H4 (cell line): Measurements from ENCODE around the gene VPS26B. TPM values are rescaled to one million over a fixed set of nuclear protein-coding genes. Genes with fewer than 3 reads are reported as not detected.
"Not testable (repeated sequence)": the region's sequence is repeated elsewhere in the genome, so short reads cannot be mapped to it uniquely, and the experiment has no call there.

ENCODE experiments used
- DNase-seq: peaks from one replicate; pipeline ENCODE4 v3.0.0-alpha.2; 2015; ENCODE audit warnings: low spot score
- total RNA-seq: library from RNA; depleted of rRNA; stranded (reverse); fragments of >200 nt; shearing (Covaris generic); gene quantifications from 2 replicates; pipeline ENCODE4 v1.2.3, GENCODE V29; 2014; rRNA removed

The VPS26B gene
- total RNA-seq, 1 experiment from 2014 or later: 25.5 TPM

DNA sequence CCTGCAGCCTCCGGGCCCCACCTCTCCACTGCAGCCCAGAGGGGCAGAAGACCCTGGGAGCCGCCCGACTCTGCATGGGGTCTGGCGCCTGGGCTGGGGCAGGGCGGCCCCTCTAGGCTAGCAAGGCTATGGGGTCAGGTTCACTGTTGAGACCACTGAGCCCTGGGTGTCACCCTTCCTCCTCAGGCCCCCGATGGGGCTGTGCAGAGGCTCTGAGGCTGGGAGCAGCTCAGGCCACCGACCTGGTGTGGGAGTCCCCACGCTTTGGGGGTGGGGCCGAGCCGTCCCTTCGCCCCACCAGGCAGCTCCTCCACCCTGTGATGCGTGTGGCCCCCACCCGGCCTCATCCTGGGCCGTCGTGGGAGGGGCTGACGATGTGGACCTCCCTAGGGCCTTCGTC lies 57.2 kb downstream of the VPS26B start:
- DNase-seq: not testable (repeated sequence)

DNA sequence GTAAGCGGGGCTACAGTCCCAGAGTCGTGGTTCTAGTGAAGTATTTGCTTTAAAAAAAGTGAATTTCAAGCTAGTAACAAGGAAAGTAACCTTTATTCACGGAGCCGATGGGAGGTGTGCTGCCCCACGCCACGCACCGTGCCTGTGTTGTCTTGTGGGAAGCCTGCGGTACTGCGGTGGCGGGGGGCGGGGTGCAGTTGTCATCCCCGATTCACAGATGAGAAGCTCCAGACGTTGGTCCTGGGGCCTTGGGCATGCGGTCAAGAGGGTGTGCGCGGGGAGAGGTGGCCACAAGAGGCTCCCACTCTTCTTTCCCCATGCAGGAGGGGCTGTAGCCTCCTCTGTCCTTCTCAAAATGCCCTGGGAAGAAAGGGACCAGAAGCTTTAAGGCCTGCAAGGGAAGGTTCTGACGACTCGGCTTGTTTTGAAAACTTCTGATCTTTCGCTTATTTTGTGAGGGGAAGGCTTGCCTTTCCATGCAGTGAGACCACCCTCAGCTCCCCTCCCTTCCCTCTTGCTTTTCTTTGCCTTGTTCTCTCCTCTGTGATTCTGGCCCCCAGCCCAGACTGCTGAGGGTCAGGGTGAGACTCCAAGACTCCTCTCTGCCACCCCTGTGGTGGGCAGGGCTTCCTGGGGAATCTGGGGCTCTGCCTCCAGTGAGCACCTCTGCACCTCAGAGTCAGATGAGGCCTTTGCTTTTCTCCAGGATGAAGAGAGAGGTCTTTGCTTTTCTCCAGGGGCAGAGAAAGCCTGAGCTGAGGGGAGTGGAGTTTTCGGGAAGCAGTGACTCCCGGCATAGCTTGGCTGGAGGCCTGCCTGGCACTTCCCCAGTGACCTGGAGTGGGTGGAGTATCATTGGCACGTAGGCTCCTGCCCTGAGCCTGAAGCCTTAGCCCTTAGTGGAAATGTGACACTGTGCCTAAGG lies 57.9 kb downstream of the VPS26B start:
- no peak for DNase-seq

- DNase-seq: no peak
Measured at GRCh38 chr11:134283461-134284230, 59.2 kb downstream of the VPS26B start.

DNA sequence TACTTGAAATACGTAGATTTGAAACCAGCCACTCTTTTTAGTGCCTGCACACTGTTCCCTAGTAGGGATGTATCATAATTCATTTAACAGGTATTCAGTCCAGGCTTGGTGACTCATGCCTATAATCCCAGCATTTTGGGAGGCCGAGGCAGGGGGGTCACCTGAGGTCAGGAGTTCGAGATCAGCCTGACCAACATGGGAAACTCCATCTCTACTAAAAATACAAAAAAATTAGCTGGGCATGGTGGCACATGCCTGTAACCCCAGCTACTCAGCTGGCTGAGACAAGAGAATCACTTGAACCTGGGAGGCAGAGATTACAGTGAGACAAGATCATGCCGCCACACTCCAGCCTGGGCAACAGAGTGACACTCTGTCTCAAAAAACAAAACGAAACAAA lies 59.9 kb downstream of the VPS26B start:
- DNase-seq: not testable (repeated sequence)

DNA sequence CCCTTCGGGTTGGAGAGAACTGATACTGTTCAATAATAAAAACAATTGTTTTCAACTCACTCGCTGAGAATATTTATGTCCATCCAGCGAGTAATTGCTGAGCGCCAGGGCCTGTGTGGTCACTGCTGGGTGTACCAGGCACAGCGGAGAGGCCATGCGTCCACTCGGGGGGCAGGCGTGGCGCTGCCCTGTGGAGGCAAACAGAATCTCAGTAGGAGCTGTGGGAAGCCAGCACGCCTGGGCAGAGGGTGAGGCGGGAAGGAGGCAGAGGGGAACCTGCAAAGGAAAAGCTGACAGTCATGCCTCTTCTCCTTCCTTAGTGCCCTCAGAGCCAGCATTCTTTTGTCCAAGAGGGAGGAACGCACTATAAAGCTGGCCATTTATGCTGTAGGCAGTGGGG lies 63.1 kb downstream of the VPS26B start:
- DNase-seq: no peak

GRCh38 chr11:134288486-134288885 lies 64.0 kb downstream of the VPS26B start:
- DNase-seq: no peak

DNA sequence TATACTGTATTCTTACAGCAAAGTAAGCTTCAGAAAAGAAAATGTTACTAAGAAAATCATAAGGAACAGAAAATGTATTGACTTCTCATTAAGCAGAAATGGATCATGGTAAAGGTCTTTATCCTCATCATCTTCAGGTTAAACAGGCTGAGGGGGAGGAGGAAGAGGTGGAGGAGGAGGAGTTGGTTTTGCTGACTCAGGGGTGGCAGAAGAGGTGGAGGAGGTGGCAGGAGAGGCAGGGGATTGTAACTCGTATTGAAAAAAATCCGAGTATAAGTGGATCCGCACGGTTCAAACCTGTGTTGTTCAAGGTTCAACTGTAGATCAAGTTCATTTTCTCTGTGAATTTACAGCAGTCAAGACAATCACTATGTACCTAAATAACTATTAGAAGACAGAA lies 64.7 kb downstream of the VPS26B start:
- DNase-seq: no peak

GRCh38 chr11:134289789-134290188 lies 65.3 kb downstream of the VPS26B start:
- no peak for DNase-seq

- no peak for DNase-seq
Measured at GRCh38 chr11:134290646-134291045, 66.2 kb downstream of the VPS26B start.

DNA sequence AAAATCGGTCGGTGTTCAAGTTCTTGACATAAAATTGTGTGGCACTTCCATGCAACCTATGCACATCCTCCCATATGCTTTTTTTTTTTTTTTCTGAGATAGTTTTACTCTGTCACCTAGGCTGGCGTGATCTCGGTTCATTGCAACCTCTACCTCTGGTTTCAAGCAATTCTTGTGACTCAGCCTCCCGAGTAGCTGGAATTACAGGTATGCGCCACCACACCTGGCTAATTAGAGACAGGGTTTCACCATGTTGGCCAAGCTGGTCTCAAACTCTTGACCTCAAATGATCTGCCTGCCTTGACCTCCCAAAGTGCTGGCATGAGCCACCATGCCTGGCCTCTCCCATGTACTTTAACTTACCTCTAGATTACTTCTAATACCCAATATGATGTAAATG lies 66.7 kb downstream of the VPS26B start:
- DNase-seq: no peak

- DNase-seq: no peak
Measured at GRCh38 chr11:134292661-134293060, 68.2 kb downstream of the VPS26B start.

- no peak for DNase-seq
Measured at GRCh38 chr11:134293119-134294113, 68.9 kb downstream of the VPS26B start.

DNA sequence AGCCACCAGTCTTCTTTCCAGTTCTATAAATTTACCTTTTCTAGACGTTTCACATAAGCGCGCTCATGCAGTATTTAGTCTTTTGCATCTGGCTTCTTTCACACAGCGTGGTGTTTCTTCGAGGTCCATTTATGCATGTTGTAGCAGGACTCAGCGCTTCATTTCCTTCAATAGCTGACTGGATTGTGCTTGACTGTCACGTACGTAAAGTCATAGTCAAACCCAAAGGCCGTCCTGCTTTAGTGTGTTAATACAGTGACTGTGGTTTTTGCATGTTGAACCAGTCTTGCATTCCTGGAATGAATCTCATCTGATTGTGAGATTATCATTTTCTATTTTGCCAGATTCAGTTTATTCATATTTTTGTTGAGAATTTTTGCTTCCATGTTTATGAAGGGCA lies 70.2 kb downstream of the VPS26B start:
- DNase-seq: no peak

Other genes with a start within 250 kb of the VPS26B start
- gene JAM3, start 155.6 kb upstream of the VPS26B start, total RNA-seq: 49.5 and 66.0 TPM in 2 replicates
- gene NCAPD3, start 704 bp upstream of the VPS26B start, total RNA-seq: 19.7 and 26.5 TPM in 2 replicates
- 96.7 and 107 TPM in 2 replicates for gene THYN1, start 28.7 kb downstream of the VPS26B start, total RNA-seq
- 13.6 and 18.4 TPM in 2 replicates for gene ACAD8, start 28.9 kb downstream of the VPS26B start, total RNA-seq
- gene GLB1L3, start 51.7 kb downstream of the VPS26B start, total RNA-seq: 1.6 and 1.7 TPM in 2 replicates
- gene GLB1L2, start 107.3 kb downstream of the VPS26B start, total RNA-seq: 17.0 and 22.5 TPM in 2 replicates
- gene B3GAT1, start 187.6 kb downstream of the VPS26B start, total RNA-seq: 2.2 and 2.6 TPM in 2 replicates